HL-60 (cell line): ENCODE data around the gene IL1RAPL2.

Experiments used
- CTCF ChIP-seq: IDR thresholded peaks from one replicate; pipeline ENCODE4 v1.5.1; 2011; ENCODE audit warnings: low read length, control low read depth, inconsistent platforms; ENCODE audit not compliant: insufficient read depth
- GABPA ChIP-seq: IDR thresholded peaks from 2 replicates; pipeline ENCODE4 v1.6.1; 2012; ENCODE audit warnings: low read depth

- no peak for TF ChIP-seq GABPA
- no peak for TF ChIP-seq CTCF
Observed at GRCh38 chrX:105299286-105299685, 733.3 kb downstream of the IL1RAPL2 start.
